Mucosa of descending colon (tissue), 3 donors: ENCODE results near the gene FXYD1. TPM values are rescaled to one million over a fixed set of nuclear protein-coding genes. Genes with fewer than 3 reads are reported as not detected.
"Not testable (repeated sequence)": the region's sequence is repeated elsewhere in the genome, so short reads cannot be mapped to it uniquely, and the experiment has no call there.

Experiments used
- ATAC-seq: fragments of 200-7000 bp; cut with Tn5 transposase; one replicate; pipeline ENCODE4 v1.9.1; 2020; ENCODE audit warnings: mild to moderate bottlenecking, moderate library complexity
- DNase-seq, 3 donors: peaks; one replicate each; pipeline ENCODE4 v3.0.0-alpha.2; 2020
- H3K36me3 ChIP-seq: fragments of 200-600 bp; one replicate; pipeline ENCODE4 v1.8.0; 2021; ENCODE audit warnings: low read depth, mild to moderate bottlenecking
- H3K4me1 ChIP-seq: fragments of 200-600 bp; one replicate; pipeline ENCODE4 v1.8.0; 2021; ENCODE audit warnings: low read depth, mild to moderate bottlenecking
- H3K4me3 ChIP-seq: fragments of 200-600 bp; one replicate; pipeline ENCODE4 v1.8.0; 2021; ENCODE audit warnings: mild to moderate bottlenecking
- H3K9me3 ChIP-seq: fragments of 200-600 bp; one replicate; pipeline ENCODE4 v1.8.0; 2021; ENCODE audit warnings: mild to moderate bottlenecking
- CTCF ChIP-seq: fragments of 200-600 bp; IDR thresholded peaks from one replicate; pipeline ENCODE4 v1.8.0; 2022; ENCODE audit warnings: antibody characterized with exemption, mild to moderate bottlenecking
- intact Hi-C, 2 donors: fragments of 100-400 bp; cut with DNase I in 1 of 2; cut with micrococcal nuclease in 1 of 2; formaldehyde crosslinking; loops; one replicate each; pipeline versions ENCODE4 v1.11.0 to v1.11.1; 2022; cut with DNase I, micrococcal nuclease
- total RNA-seq, 3 donors: library from RNA; stranded (reverse); fragmentation: NEBNext Ultra II Directional in 2 of 3; extraction: Animal tissue kit (Norgen Biotek cat#: 25700) in 2 of 3; gene quantifications; one replicate each; pipeline versions ENCODE4 v1.2.1 to v1.2.4, GENCODE V29; 2021 to 2023
- donor health status: DM: no; HTN: no; CAD: no; lungs with moderate emphysema.
- donor health status: DM: no; HTN: no; CAD: no.
- donor health status: DM: no; HTN: yes; CAD: no.

FXYD1 gene
- total RNA-seq, 3 donors from 2014 or later = 13.3 to 71.0 (median 15.4) TPM

- peaks cover 50% of the 10 kb centered on the region for H3K4me1 ChIP-seq
- no peak for TF ChIP-seq CTCF
- no peaks in the 10 kb centered on the region for H3K9me3 ChIP-seq
- no peak for ATAC-seq
- intact Hi-C loops = no loop called here
- peak in 2 of 3 donors; percentile 25 to 30 for DNase-seq
- no peak overlapping the region for H3K4me3 ChIP-seq
- H3K36me3 ChIP-seq = no peaks in the 10 kb centered on the region
Observed at GRCh38 chr19:35128398-35129057, 10.1 kb upstream of the FXYD1 start.

- H3K4me3 ChIP-seq, intact Hi-C loops, H3K9me3 ChIP-seq, H3K36me3 ChIP-seq, ATAC-seq: not testable (repeated sequence)
- peaks cover 44% of the 10 kb centered on the region for H3K4me1 ChIP-seq
- DNase-seq = peak; percentile 41 to 72 (median 42)
Observed at GRCh38 chr19:35129724-35130274, 8.8 kb upstream of the FXYD1 start.

DNA sequence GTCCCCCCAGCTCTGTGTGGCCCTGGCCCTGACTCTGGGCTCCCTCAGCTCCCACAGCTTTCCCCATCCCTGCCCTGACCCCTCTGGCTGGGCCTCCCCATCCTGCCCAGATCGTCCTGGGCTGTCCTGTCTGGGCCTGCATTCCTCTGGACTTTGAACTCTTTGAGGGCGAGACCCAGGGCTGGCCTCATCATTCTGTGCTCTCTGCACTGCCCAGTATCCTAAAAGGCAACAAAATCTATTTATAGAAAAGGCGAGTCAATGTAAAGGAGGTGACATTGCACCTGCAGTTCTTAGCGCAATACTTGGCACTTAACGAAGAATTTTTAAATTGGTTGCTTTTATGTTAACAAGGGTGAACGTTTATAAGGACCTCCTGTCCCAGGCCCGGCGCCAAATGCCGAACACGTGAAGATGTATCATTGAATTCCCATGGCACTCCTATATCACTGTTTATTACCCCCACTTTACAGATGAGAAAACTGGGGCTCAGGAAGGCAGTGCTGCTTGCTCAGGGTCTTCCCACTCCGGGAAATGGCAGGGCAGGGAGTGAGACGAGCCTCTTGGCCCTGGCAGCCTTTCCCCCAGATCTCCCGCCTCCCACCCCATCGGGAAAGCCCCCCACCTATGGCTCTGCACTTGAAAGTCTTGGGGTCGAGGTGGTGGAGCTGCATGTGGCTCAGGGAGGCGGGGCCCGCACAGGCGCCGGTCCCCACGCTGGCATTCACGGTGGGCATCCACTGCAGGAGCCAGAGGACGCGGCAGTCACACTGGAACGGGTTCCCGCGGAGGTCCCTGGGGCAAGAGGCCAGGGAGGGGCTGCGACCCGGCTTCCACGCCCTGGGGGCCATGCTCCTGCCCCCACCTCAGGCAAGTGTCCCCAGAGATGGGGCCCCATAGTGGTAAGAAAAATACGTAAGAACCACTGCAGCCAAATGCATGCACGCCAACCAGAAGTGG lies 7.6 kb upstream of the FXYD1 start:
- peaks cover 44% of the 10 kb centered on the region for H3K4me1 ChIP-seq
- peak; percentile 72 for ATAC-seq
- H3K4me3 ChIP-seq = no peak overlapping the region
- no peaks in the 10 kb centered on the region for H3K9me3 ChIP-seq
- no peaks in the 10 kb centered on the region for H3K36me3 ChIP-seq
- intact Hi-C loops = no loop called here
- peak; percentile 85 to 89 (median 85) for DNase-seq
- no peak for TF ChIP-seq CTCF

- Histone ChIP-seq H3K36me3 (no peaks in the 10 kb centered on the region), H3K9me3 (no peaks in the 10 kb centered on the region), H3K4me3 (no peak overlapping the region), H3K4me1 (peaks cover 41% of the 10 kb centered on the region)
- no peak for DNase-seq
- no peak for TF ChIP-seq CTCF
- ATAC-seq = no peak
- intact Hi-C loops = no loop called here
Observed at GRCh38 chr19:35132254-35132653, 6.4 kb upstream of the FXYD1 start.

GRCh38 chr19:35133826-35134225 lies 4.8 kb upstream of the FXYD1 start:
- intact Hi-C loops = no loop called here
- TF ChIP-seq CTCF = no peak
- no peak overlapping the region for H3K4me3 ChIP-seq
- DNase-seq (peak in 2 of 3 donors; percentile 21 to 47), ATAC-seq (no peak)
- peaks cover 27% of the 10 kb centered on the region for H3K4me1 ChIP-seq
- no peaks in the 10 kb centered on the region for H3K9me3 ChIP-seq
- no peaks in the 10 kb centered on the region for H3K36me3 ChIP-seq
